Osteoblast (primary cell): ENCODE results near the gene SHISA5. TPM values are rescaled to one million over a fixed set of nuclear protein-coding genes. Genes with fewer than 3 reads are reported as not detected.
"Not testable (repeated sequence)": the region's sequence is repeated elsewhere in the genome, so short reads cannot be mapped to it uniquely, and the experiment has no call there.

Source experiments
- DNase-seq: peaks from one replicate; pipeline ENCODE4 v3.0.0; 2011; ENCODE audit warnings: low spot score, mixed read lengths; ENCODE audit not compliant: insufficient read length; ENCODE audit errors: missing footprints
- H2AFZ ChIP-seq: 2 replicates; pipeline ENCODE4 v1.6.0; 2011; ENCODE audit warnings: mild to moderate bottlenecking, low read length
- H3K27ac ChIP-seq: 2 replicates; pipeline ENCODE4 v1.5.1; 2011; ENCODE audit warnings: mild to moderate bottlenecking, low read depth, low read length, moderate library complexity
- H3K27me3 ChIP-seq: 2 replicates; pipeline ENCODE4 v1.6.0; 2012; ENCODE audit warnings: mild to moderate bottlenecking, control low read depth, inconsistent platforms, low read length, moderate library complexity; ENCODE audit not compliant: insufficient read depth
- H3K36me3 ChIP-seq: 2 replicates; pipeline ENCODE4 v1.5.1; 2011; ENCODE audit warnings: mild to moderate bottlenecking, low read length, control low read depth, moderate library complexity; ENCODE audit not compliant: insufficient read depth
- H3K4me1 ChIP-seq: 2 replicates; pipeline ENCODE4 v1.5.1; 2011; ENCODE audit warnings: mild to moderate bottlenecking, low read length, control low read depth, moderate library complexity; ENCODE audit not compliant: insufficient read depth
- H3K4me2 ChIP-seq: 2 replicates; pipeline ENCODE4 v1.6.0; 2011; ENCODE audit warnings: mild to moderate bottlenecking, low read length; ENCODE audit not compliant: insufficient read depth
- H3K4me3 ChIP-seq: fragments of 200-600 bp; sonication (generic); 3 replicates; pipeline ENCODE4 v1.5.1; 2012; ENCODE audit warnings: mild to moderate bottlenecking, low read length, inconsistent platforms; ENCODE audit not compliant: insufficient read depth
- H3K79me2 ChIP-seq: 2 replicates; pipeline ENCODE4 v1.6.0; 2012; ENCODE audit warnings: mild to moderate bottlenecking, low read length, control low read depth, inconsistent platforms; ENCODE audit not compliant: insufficient read depth
- H3K9me3 ChIP-seq: 2 replicates; pipeline ENCODE4 v1.5.1; 2011; ENCODE audit warnings: low read depth, low read length, control low read depth
- H4K20me1 ChIP-seq: 2 replicates; pipeline ENCODE4 v1.6.0; 2012; ENCODE audit warnings: mild to moderate bottlenecking, low read length, control low read depth; ENCODE audit not compliant: insufficient read depth
- total RNA-seq: library from RNA; depleted of rRNA; stranded (reverse); fragments of >200 nt; gene quantifications from 2 replicates; pipeline ENCODE4 v1.2.3, GENCODE V29; 2012
- TF ChIP-seq, protein P1 (sequence below): IDR thresholded peaks from 2 replicates; pipeline ENCODE4 v1.5.1; 2011; ENCODE audit warnings: mild to moderate bottlenecking, low read depth, low read length, moderate library complexity; ENCODE audit errors: extremely low read depth

SHISA5 gene
- total RNA-seq, 1 donor, result 105 TPM

DNA sequence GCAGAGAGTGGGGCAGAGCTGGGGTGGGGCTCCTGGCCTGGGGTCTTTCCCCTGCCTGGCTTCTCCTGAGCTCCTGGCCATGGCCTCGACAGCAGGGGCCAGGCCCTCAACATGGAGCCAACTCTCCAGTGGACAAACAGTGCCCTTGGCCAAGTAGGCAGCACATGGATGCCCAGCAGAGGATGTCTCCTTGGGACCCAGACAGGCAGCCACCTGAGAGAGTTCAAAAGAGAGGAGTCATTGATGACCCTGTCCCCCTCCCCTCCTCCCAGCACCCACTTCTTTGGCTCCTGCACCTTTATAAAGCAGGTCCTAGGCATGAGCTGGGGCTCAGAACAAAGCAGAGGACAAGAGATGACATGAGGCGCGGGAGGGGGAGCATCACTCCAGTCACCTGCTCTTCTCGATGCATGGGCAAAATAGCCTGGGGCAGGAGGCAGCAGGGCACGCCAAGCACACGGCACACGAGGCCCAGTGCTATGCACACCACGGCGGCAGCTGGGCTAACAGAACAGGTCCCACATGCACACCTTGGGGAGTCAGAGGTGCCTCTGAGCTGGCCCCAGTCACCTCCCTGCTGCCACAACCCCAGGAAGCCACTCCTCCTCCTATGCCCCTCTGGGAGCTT, 27.4 kb downstream of the SHISA5 start:
- H3K27me3 ChIP-seq, result no peaks in the 10 kb centered on the region
- peaks cover 6% of the 10 kb centered on the region for H3K36me3 ChIP-seq
- peaks cover 7% of the 10 kb centered on the region for H3K79me2 ChIP-seq
- peak; percentile 45 for DNase-seq
- no peak overlapping the region for H3K4me2 ChIP-seq
- TF ChIP-seq, protein P1, sequence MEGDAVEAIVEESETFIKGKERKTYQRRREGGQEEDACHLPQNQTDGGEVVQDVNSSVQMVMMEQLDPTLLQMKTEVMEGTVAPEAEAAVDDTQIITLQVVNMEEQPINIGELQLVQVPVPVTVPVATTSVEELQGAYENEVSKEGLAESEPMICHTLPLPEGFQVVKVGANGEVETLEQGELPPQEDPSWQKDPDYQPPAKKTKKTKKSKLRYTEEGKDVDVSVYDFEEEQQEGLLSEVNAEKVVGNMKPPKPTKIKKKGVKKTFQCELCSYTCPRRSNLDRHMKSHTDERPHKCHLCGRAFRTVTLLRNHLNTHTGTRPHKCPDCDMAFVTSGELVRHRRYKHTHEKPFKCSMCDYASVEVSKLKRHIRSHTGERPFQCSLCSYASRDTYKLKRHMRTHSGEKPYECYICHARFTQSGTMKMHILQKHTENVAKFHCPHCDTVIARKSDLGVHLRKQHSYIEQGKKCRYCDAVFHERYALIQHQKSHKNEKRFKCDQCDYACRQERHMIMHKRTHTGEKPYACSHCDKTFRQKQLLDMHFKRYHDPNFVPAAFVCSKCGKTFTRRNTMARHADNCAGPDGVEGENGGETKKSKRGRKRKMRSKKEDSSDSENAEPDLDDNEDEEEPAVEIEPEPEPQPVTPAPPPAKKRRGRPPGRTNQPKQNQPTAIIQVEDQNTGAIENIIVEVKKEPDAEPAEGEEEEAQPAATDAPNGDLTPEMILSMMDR, result no peak
- H3K4me3 ChIP-seq, result no peak overlapping the region
- H2AFZ ChIP-seq, result no peak overlapping the region
- H3K27ac ChIP-seq, result no peak overlapping the region
- H4K20me1 ChIP-seq, result no peaks in the 10 kb centered on the region
- no peaks in the 10 kb centered on the region for H3K9me3 ChIP-seq
- peaks cover 11% of the 10 kb centered on the region for H3K4me1 ChIP-seq

DNA sequence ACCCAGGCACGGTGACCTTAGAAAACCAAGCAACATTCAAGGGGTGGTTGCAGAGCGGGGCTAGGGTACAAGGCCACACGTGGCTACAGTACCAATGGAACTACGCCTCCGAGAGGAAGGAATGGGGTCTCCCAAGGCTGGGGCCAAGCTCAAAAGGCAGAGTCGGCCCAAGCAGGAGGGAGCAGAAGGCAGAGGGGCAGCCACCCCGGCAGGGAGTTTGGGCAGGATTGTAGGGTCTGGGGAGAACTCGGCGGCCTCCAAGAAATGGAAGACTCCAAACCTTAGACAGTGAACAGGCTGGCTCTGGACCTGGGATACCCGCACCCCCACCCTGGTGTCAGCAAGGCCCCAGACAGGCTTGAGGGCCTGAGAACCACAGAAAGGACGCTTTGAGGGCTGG, 28.8 kb downstream of the SHISA5 start:
- peaks cover 12% of the 10 kb centered on the region for H3K4me1 ChIP-seq
- H3K79me2 ChIP-seq, result peaks cover 20% of the 10 kb centered on the region
- H3K4me2 ChIP-seq, result no peak overlapping the region
- H3K36me3 ChIP-seq, result peaks cover 6% of the 10 kb centered on the region
- TF ChIP-seq, protein P1, result no peak
- no peak overlapping the region for H3K27ac ChIP-seq
- H3K9me3 ChIP-seq, result no peaks in the 10 kb centered on the region
- H3K27me3 ChIP-seq, result no peaks in the 10 kb centered on the region
- no peak overlapping the region for H3K4me3 ChIP-seq
- H2AFZ ChIP-seq, result no peak overlapping the region
- no peaks in the 10 kb centered on the region for H4K20me1 ChIP-seq
- no peak for DNase-seq

DNA sequence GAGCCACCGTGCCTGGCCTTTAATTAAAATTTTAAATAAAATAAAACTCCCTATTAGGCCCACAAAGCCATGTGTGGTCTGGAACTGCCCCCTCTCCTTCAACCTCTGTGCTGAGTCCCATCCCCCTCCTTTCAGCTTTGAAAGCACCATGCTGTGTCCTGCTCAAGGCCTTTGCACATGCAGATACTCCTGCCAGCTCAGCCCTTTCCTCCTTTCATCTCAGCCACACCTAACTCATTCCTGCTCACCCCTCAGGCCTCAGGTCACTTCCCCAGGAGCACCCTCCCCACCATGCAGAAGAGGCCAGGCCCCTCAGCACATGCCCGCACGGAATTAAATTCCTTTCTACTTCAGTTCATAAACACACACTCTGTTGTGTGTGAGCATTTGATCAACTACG, 29.4 kb downstream of the SHISA5 start:
- Histone ChIP-seq H3K36me3 (peaks cover 6% of the 10 kb centered on the region), H3K4me1 (peaks cover 12% of the 10 kb centered on the region), H3K4me3 (no peak overlapping the region), H3K4me2 (no peak overlapping the region), H3K9me3 (no peaks in the 10 kb centered on the region), H2AFZ (no peak overlapping the region), H4K20me1 (peaks cover 4% of the 10 kb centered on the region), H3K79me2 (peaks cover 25% of the 10 kb centered on the region), H3K27me3 (no peaks in the 10 kb centered on the region), H3K27ac (no peak overlapping the region)
- peak; percentile 55 for DNase-seq
- TF ChIP-seq, protein P1, result no peak

DNA sequence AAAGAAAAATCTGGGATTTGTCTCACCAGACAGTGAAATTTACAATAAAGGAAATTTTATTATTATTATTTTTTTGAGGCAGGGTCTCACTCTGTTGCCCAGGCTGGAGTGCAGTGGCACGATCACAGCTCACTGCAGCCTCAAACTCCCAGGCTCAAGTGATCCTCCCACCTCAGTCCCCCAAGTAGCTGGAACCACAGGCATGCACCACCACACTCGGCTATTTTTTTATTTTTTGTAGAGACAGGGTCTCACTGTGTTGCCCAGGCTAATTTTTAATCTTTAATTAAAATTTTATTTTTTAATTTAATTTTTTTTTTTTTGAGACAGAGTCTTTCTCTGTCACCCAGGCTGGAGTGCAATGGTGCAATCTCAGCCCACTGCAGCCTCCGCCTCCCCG, 29.9 kb downstream of the SHISA5 start:
- not testable (repeated sequence) for H3K4me2 ChIP-seq, H3K9me3 ChIP-seq, H4K20me1 ChIP-seq, H3K4me3 ChIP-seq, H2AFZ ChIP-seq, DNase-seq, H3K27me3 ChIP-seq, H3K27ac ChIP-seq, H3K36me3 ChIP-seq
- Histone ChIP-seq H3K4me1 (peaks cover 12% of the 10 kb centered on the region), H3K79me2 (peaks cover 31% of the 10 kb centered on the region)
